ENCODE results near the gene B3GALNT2.
"Not testable (repeated sequence)": the region's sequence is repeated elsewhere in the genome, so short reads cannot be mapped to it uniquely, and the experiment has no call there.

B3GALNT2 gene

DNA sequence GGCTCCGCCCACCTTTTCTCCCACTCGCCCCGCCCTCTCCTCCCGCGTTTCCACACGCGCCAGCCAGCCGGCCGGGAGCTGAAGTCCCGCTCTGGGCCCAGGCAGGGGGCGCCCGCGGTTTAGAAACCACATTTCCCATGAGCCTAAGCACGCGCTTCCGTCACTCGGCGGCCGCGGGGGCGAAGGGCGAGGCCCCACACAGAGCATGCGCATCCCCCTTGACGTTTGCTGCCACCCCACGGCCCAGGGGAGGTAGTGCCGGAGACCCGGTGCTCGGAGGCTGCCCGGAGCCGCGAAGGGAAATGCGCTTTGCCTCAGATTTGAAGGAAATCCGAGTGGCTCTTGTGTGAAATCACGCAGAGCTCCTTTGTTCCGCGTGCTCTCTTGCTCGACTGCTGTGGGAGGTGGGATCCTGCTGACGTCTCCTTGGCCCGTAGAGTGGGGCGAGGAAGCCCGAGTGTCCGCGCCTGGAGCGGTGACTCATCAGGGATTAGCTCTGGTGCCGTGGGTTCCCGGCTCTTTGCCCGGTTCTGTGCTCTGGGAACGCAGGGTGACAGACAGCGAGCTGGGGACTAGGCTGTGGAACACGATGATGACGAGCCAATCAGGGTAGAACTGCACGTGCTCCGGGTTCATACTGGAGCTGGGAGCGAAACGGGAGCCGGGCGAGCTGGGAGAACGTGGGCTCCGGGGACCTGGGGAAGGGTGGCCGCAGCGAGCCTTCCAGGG, 406 bp upstream of the B3GALNT2 start:
- DNase-seq (ENCODE audit: low spot score), result peak; percentile 99

GRCh38 chr1:235503403-235504121, 690 bp downstream of the B3GALNT2 start:
- peak; percentile 62 for DNase-seq (ENCODE audit: low spot score)

DNA sequence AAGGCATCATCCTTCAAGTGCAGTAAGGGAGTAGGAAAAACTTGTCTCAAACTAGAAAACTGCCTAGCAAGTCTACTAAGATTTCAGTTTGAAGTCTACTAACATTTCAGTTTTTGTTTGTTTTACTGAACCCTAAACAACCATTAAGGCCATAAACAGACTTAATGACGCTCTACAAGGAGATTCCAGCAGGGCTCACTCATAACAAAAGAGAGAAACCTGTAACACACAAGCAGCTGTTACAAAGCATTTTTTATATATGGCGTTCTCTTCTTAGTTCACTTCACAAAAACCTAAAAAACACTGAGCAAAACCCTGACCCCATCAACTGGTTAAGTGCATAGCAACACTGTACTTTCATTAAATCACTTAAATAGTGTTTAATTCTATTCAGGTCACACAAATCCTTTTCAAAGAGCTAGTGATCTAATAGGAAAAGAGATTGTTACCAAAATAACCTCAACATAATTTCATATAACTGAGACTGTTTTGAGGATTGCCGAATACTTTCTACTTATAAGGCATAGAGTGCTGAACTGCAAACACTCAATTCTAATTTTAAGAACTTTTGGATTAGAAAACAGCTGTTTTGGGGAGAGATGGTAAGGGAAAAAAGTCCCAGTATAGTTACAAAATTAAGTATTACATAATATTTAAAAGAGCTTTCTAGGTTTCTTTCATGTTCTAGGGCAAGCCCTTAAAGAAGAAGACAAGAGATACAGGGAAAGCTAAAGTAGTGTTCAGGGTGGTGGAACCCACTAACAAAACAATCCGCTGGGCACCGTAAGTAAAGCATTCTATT, 1.4 kb downstream of the B3GALNT2 start:
- DNase-seq (ENCODE audit: low spot score), result no peak

- DNase-seq (ENCODE audit: low spot score), result no peak
Observed at GRCh38 chr1:235500971-235501540, 3.2 kb downstream of the B3GALNT2 start.

- no peak for DNase-seq (ENCODE audit: low spot score)
Observed at GRCh38 chr1:235495551-235495950, 8.7 kb downstream of the B3GALNT2 start.

DNA sequence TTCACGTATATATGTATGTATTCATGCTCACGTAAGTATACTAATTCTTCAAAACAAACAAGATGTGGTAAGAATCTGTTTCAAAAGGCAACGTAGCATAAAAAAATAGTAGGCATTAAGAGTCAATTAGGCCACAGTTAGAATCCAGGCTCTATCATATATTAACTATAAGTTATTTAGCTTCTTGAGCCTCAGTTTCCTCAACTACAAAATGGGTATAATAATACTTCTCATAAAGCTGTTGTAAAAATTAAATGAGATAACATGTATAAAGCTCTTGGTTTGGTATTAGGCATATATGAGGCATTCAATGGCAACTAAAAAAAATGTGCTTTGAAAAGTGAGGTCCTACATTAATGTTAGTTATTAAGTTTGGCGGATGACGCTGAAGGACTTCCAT, 9.2 kb downstream of the B3GALNT2 start:
- no peak for DNase-seq (ENCODE audit: low spot score)

- no peak for DNase-seq (ENCODE audit: low spot score)
Observed at GRCh38 chr1:235494531-235494930, 9.7 kb downstream of the B3GALNT2 start.

GRCh38 chr1:235491644-235492043, 12.6 kb downstream of the B3GALNT2 start:
- DNase-seq (ENCODE audit: low spot score), result no peak

DNA sequence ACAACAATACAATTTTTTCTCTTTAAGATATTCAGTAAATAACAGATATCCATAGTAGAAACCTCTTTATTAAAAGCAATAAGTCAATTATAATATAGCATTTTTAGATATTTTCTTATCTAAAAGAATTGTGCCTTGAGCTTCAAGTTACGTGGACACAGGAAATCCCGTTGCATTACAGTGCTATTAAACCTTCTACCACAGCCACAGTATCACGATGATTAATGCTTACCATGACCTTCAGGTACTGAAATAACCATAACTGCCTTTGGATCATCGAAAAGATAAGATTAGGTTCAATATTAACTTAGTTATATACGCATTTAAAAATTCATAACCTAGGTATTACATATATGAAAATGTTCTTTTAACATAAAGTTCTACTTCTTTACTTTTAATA, 17.9 kb downstream of the B3GALNT2 start:
- DNase-seq (ENCODE audit: low spot score), result no peak

DNA sequence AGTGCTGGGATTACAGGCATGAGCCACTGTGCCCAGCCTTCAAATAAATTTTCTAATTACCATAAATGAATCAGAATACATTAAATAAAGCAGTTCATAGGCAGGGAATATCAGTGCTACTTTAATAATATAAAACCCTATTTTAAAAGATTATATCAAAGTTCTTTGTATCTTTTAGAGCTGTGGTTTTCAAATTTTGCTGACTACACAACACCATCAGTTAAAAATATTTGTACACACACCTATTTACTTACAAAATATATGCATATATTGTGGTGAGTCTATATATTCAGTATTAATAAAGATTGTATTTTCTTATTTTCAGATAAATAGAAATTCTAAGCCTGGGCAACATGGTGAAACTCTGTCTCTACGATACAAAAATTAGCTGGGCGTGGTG, 18.7 kb downstream of the B3GALNT2 start:
- no peak for DNase-seq (ENCODE audit: low spot score)

DNA sequence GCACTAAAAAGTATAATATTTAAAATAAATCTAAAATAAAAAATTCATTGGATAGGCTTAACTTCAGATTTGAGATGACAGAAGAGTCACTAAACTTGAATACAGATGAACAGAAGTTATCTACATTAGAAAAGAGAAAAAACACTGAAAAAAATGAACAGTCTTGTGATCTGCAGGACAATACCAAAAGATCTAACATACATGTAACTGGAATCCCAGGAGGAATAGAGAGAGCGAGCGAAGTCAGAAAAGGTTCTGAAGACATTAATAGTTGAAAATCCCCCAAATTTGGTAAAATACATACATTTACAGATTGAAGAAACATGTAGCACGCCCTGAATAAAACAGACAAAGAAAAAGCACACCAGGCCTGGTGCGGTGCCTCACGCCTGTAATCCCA, 21.2 kb downstream of the B3GALNT2 start:
- DNase-seq (ENCODE audit: low spot score), result no peak

- DNase-seq (ENCODE audit: low spot score), result no peak
Observed at GRCh38 chr1:235473806-235474205, 30.4 kb downstream of the B3GALNT2 start.

DNA sequence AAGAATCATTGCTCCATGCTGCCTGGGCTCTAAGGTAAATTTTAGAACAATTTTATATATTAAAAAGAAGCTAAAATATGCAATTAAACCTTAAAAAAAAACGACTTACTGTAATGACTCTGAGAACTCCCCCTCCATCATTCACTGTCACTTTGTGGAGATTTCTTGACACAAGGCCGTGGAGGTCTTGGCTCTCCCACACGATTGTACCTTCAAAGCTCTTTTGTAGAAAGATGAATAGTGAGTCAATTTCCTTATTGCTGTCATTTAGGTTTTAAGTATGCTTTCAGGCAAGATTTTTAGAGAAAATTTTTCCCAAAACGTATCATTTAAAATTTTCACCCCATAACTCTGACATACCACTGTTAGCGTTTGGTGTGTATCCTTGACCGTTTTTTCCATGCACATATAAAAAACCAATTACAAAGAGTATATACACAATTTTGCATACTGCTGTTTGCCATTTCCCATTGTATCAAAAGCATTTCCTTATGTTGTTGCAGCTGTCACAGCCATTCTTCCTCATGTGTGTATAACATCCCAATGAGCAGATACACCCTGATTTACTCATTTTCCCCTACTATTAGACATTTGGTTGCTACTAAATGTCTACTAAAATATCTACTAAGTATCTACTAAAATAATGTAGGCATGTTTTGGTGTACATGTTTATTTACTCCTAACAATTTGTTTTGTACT, 33.4 kb downstream of the B3GALNT2 start:
- no peak for DNase-seq (ENCODE audit: low spot score)

DNA sequence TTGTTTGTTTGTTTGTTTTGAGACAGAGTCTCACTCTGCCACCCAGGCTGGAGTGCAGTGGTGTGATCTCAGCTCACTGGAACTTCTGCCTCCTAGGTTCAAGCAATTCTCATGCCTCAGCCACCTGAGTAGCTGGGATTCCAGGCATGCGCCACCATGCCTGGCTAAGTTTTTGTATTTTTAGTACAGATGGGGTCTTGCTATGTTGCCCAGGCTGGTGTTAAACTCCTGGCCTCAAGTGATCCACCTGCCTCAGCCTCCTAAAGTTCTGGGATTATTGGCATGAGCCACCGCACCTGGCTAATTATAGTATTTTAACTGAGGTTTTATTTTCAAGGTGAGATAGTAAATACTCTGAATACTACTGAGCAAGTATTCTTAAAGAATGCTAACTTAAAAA, 34.4 kb downstream of the B3GALNT2 start:
- DNase-seq (ENCODE audit: low spot score), result not testable (repeated sequence)

DNA sequence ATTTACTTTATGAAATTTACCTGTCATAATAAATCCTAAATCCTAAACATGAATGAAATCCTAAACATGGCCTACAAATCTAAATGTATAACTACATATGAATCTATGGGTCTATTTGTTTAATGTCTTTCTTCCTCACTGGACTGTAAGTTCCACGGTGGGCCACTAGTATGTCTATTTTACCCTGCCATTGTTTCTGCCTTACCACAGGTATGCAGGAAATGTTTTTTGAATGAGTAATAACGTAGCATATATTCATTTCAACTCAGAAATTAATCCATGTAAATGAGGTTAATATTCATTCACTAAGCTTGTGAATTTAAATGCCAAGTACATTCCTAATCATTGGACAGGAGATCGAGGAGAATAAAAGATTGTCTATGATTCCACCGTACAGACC, 35.3 kb downstream of the B3GALNT2 start:
- no peak for DNase-seq (ENCODE audit: low spot score)

DNA sequence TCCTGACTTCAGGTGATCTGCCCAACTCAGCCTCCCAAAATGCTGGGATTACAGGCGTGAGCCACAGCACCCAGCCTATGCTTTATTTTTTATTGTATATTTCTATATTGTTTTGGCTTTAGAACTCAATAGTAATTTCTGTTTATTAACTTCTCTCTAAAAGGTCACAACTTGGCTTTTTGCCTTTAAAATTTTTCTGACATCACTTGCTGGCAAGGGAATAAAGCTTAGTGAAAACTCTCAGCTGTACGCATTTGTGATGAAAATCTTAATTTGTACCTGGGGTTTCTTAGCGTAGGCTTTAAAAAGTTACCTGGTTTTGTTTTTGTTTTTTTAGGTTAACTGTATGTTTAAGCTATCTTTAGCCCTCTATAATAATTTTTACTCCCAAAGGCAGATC, 36.2 kb downstream of the B3GALNT2 start:
- no peak for DNase-seq (ENCODE audit: low spot score)

GRCh38 chr1:235465066-235465465, 39.2 kb downstream of the B3GALNT2 start:
- DNase-seq (ENCODE audit: low spot score), result no peak

DNA sequence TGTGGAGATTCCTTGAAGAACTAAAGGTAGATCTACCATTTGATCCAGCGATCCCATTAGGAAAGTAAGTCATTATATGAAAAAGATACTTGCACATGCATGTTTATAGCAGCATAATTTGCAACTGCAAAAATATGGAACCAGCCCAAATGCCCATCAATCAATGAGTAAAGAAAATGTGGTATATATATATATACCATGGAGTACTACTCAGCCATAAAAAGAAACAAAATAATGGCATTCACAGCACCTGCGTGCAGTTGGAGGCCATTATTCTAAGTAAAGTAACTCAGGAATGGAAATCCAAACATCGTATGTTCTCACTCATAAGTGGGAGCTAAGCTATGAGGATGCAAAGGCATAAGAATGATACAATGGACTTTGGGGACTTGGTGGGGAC, 41.4 kb downstream of the B3GALNT2 start:
- not testable (repeated sequence) for DNase-seq (ENCODE audit: low spot score)

DNA sequence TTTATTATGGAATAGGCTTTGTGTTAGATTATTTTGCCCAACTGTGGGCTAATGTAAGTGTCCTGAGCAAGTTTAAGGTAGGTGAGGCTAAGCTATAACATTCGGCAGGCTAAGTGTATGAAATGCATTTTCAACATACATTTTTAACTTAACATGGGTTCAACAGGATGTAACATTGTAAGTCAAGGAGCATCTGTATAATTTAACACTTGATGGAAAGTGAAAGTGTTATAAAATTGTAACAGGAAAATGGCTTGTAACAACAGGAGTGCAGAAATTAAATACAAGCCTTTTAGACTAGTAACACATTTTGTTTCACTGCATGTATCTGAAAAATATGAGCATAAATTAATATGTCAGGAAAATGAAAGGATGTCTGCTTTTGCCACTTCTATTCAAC, 42.3 kb downstream of the B3GALNT2 start:
- DNase-seq (ENCODE audit: low spot score), result no peak

GRCh38 chr1:235460770-235461169, 43.5 kb downstream of the B3GALNT2 start:
- no peak for DNase-seq (ENCODE audit: low spot score)

DNA sequence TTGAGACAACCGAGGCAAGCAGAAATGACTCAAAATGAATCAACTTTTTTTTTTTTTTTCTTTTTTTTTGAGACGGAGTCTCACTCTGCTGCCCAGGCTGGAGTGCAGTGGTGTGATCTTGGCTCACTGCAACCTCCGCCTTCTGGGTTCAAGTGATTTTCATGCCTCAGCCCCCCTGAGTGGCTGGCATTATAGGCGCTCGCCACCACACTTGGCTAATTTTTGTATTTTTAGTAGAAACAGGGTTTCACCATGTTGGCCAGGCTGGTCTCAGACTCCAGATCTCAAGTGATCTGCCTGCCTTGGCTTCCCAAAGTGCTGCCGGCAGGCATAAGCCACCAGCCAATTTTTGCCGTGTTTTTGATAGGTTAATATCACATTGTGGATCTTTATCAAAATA, 46.4 kb downstream of the B3GALNT2 start:
- not testable (repeated sequence) for DNase-seq (ENCODE audit: low spot score)
